A673 (cell line): ENCODE measurements around the gene GARNL3. TPM values are rescaled to one million over a fixed set of nuclear protein-coding genes. Genes with fewer than 3 reads are reported as not detected.

ENCODE experiments used
- BruUV-seq: library from RNA; stranded (reverse); fragments of 400-500 nt; replicated peaks from 2 replicates; lab custom pipeline; 2021; lab: Mats Ljungman, UMichigan
- CTCF ChIA-PET: fragments of 300-600 bp; sonication (Branson Sonifier 250); formaldehyde crosslinking; loops from one replicate; lab custom pipeline; 2022; ENCODE audit warnings: antibody characterized with exemption; lab: Charles Lee
- POLR2A ChIA-PET: fragments of 300-600 bp; sonication (Branson Sonifier 250); formaldehyde crosslinking; loops from one replicate; lab custom pipeline; 2022; ENCODE audit warnings: antibody characterized with exemption; ENCODE audit not compliant: low non-redundant PET; lab: Charles Lee
- DNase-seq: peaks from one replicate; pipeline ENCODE4 v3.0.0-alpha.2; 2015; ENCODE audit warnings: low spot score
- H3K27ac ChIP-seq: fragments of 200-600 bp; sonication (generic); 2 replicates; pipeline ENCODE4 v1.5.1; 2016; ENCODE audit warnings: mixed run types, low read depth, mild to moderate bottlenecking, mixed read lengths, antibody characterized with exemption, low read length; ENCODE audit not compliant: poor library complexity, severe bottlenecking
- H3K27me3 ChIP-seq: fragments of 200-600 bp; sonication (generic); replicated peaks from 2 replicates; pipeline ENCODE4 v1.6.1; 2017; ENCODE audit warnings: mixed run types, low read depth, mild to moderate bottlenecking, mixed read lengths, antibody characterized with exemption, low read length; ENCODE audit not compliant: insufficient read depth, poor library complexity
- H3K36me3 ChIP-seq: fragments of 200-600 bp; sonication (generic); 2 replicates; pipeline ENCODE4 v1.6.1; 2016; ENCODE audit warnings: mixed run types, mild to moderate bottlenecking, mixed read lengths, antibody characterized with exemption, low read length; ENCODE audit not compliant: insufficient read depth, poor library complexity, severe bottlenecking
- H3K4me1 ChIP-seq: fragments of 200-600 bp; sonication (generic); 2 replicates; pipeline ENCODE4 v1.6.1; 2017; ENCODE audit warnings: mixed run types, mild to moderate bottlenecking, mixed read lengths, antibody characterized with exemption, low read length; ENCODE audit not compliant: insufficient read depth, poor library complexity, severe bottlenecking
- H3K4me3 ChIP-seq: fragments of 200-600 bp; sonication (generic); 2 replicates; pipeline ENCODE4 v1.5.1; 2016; ENCODE audit warnings: low read depth, mixed run types, mild to moderate bottlenecking, mixed read lengths, low read length; ENCODE audit not compliant: poor library complexity, severe bottlenecking
- H3K9me3 ChIP-seq: fragments of 200-600 bp; sonication (generic); 2 replicates; pipeline ENCODE4 v1.6.1; 2016; ENCODE audit warnings: mixed run types, low read depth, mild to moderate bottlenecking, mixed read lengths, antibody characterized with exemption, low read length; ENCODE audit not compliant: poor library complexity, severe bottlenecking
- CTCF ChIP-seq: fragments of 300-800, 200-600 bp; sonication (generic); conservative IDR thresholded peaks from 2 replicates; pipeline ENCODE4 v1.5.1; 2017; ENCODE audit warnings: low read depth, mild to moderate bottlenecking, antibody characterized with exemption, low read length, moderate library complexity, mixed read lengths
- EZH2 ChIP-seq: fragments of 200-600 bp; sonication (generic); IDR thresholded peaks from 2 replicates; pipeline ENCODE4 v1.6.1; 2017; ENCODE audit warnings: borderline replicate concordance, low read depth, mild to moderate bottlenecking, mixed read lengths, antibody characterized with exemption, low read length; ENCODE audit not compliant: poor library complexity, severe bottlenecking
- intact Hi-C: fragments of 100-400 bp; cut with micrococcal nuclease; formaldehyde crosslinking; loops from one replicate; pipeline ENCODE4 v1.10.0; 2022; ENCODE audit not compliant: unreplicated experiment
- total RNA-seq: library from RNA; stranded (reverse); gene quantifications from 2 replicates; pipeline ENCODE4 v1.2.3, GENCODE V29; 2021

The GARNL3 gene
- total RNA-seq, 1 experiment from 2014 or later: 7.8 TPM

- no peak for TF ChIP-seq EZH2
- no peak for TF ChIP-seq CTCF
- no TSS peak for BruUV-seq
- CTCF ChIA-PET: no interaction called here
- Histone ChIP-seq H3K9me3 (no peaks in the 10 kb centered on the region), H3K4me3 (no peak overlapping the region), H3K27ac (no peak overlapping the region), H3K27me3 (no peaks in the 10 kb centered on the region), H3K4me1 (peaks cover 5% of the 10 kb centered on the region), H3K36me3 (no peaks in the 10 kb centered on the region)
- no peak for DNase-seq
- POLR2A ChIA-PET: interaction anchor here (0.6 kb wide), 1 partner anchor 724 kb away, joined by 8 read pairs; no protein-coding TSS in a partner anchor
- intact Hi-C loops: no loop called here
Measured at GRCh38 chr9:127248241-127248640, 16.3 kb upstream of the GARNL3 start.

- H3K27ac ChIP-seq: no peak overlapping the region
- no peaks in the 10 kb centered on the region for H3K27me3 ChIP-seq
- ChIA-PET POLR2A (no interaction called here), CTCF (no interaction called here)
- H3K4me1 ChIP-seq: peaks cover under 1% of the 10 kb centered on the region
- intact Hi-C loops: no loop called here
- DNase-seq: no peak
- no TSS peak for BruUV-seq
- H3K36me3 ChIP-seq: no peaks in the 10 kb centered on the region
- no peak for TF ChIP-seq CTCF
- no peak for TF ChIP-seq EZH2
- H3K4me3 ChIP-seq: no peak overlapping the region
- no peaks in the 10 kb centered on the region for H3K9me3 ChIP-seq
Measured at GRCh38 chr9:127249877-127250276, 14.7 kb upstream of the GARNL3 start.

GRCh38 chr9:127250896-127251391, 13.6 kb upstream of the GARNL3 start:
- H3K27ac ChIP-seq: no peak overlapping the region
- DNase-seq: no peak
- no TSS peak for BruUV-seq
- ChIA-PET POLR2A (interaction anchor here (0.8 kb wide), 1 partner anchor 18 kb away, joined by 6 read pairs; no protein-coding TSS in a partner anchor), CTCF (no interaction called here)
- H3K4me1 ChIP-seq: no peaks in the 10 kb centered on the region
- no peaks in the 10 kb centered on the region for H3K9me3 ChIP-seq
- TF ChIP-seq CTCF: no peak
- no peak for TF ChIP-seq EZH2
- H3K27me3 ChIP-seq: no peaks in the 10 kb centered on the region
- no peak overlapping the region for H3K4me3 ChIP-seq
- intact Hi-C loops: no loop called here
- no peaks in the 10 kb centered on the region for H3K36me3 ChIP-seq
